Left ventricle myocardium superior (tissue), 1 donor: Measurements from ENCODE around the gene ISG15. TPM values are rescaled to one million over a fixed set of nuclear protein-coding genes. Genes with fewer than 3 reads are reported as not detected.

ENCODE experiments used
- ATAC-seq: fragments of 200-7000 bp; cut with Tn5 transposase; one replicate; pipeline ENCODE4 v1.9.1; 2020; ENCODE audit warnings: mild to moderate bottlenecking, moderate library complexity
- DNase-seq: peaks from one replicate; pipeline ENCODE4 v3.0.0-alpha.2; 2020
- intact Hi-C: fragments of 100-400 bp; cut with micrococcal nuclease; formaldehyde crosslinking; loops from one replicate; pipeline ENCODE4 v1.11.0; 2022
- long read RNA-seq: library from polyadenylated mRNA; unstranded; transcript quantifications from one replicate; pipeline ENCODE4 v2.0.0, GENCODE V29; 2021
- total RNA-seq: library from RNA; stranded (reverse); fragmentation: NEBNext Ultra II Directional; extraction: Animal tissue kit (Norgen Biotek cat#: 25700); gene quantifications from one replicate; pipeline ENCODE4 v1.2.1, GENCODE V29; 2021
- donor health status: DM: no; HTN: yes; CAD: no; lungs with severe emphysema.

Gene ISG15
- total RNA-seq: 16.4 TPM
- long read RNA-seq, transcript ISG15-201 (2 exons, 711 nt): major isoform, 17 of 19 reads
- long read RNA-seq, partial matches to known transcripts: 0 of 19 reads
- long read RNA-seq, other reads (novel, unspliced or antisense): 2 of 19 reads

DNA sequence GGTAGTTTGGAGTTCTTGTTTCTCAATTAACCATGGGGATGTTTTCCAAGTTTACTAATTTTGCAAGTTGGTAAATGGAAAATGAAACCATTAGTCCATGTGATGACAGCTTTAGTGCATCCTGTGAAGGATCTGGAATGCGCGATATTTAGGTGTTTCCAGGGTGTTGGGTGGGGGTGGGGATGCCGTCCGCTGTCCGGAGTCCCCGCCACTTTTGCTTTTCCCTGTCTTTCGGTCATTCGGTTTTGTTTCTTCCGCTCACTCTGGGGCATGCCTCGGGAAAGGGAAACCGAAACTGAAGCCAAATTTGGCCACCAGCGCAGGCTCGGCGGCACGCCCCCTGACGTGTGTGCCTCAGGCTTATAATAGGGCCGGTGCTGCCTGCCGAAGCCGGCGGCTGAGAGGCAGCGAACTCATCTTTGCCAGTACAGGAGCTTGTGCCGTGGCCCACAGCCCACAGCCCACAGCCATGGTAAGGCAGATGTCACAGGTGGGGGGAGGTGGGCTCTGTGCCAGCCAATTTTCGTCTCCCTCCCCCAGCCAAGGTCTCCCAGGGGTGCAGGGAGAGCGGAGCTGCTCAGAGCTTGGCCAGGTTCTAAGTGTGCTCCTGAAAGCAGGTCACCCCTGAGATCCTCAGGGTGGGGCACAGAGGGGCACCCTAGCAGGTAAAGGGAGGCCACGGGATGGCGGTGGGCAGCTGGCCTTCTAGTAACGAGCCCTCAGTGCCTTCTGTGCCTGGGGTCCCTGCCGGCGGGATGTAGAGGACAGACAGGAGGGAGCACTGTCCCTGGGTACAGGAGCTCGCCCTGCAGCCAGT lies at the start of gene ISG15:
TSS of gene ISG15 (plus strand) at position 393 of the 817 bp plus-strand sequence. CDS start at position 470, 77 bp downstream.
- intact Hi-C loops: no loop called here
- ATAC-seq: peak; percentile 92
- DNase-seq: peak; percentile 96

DNA sequence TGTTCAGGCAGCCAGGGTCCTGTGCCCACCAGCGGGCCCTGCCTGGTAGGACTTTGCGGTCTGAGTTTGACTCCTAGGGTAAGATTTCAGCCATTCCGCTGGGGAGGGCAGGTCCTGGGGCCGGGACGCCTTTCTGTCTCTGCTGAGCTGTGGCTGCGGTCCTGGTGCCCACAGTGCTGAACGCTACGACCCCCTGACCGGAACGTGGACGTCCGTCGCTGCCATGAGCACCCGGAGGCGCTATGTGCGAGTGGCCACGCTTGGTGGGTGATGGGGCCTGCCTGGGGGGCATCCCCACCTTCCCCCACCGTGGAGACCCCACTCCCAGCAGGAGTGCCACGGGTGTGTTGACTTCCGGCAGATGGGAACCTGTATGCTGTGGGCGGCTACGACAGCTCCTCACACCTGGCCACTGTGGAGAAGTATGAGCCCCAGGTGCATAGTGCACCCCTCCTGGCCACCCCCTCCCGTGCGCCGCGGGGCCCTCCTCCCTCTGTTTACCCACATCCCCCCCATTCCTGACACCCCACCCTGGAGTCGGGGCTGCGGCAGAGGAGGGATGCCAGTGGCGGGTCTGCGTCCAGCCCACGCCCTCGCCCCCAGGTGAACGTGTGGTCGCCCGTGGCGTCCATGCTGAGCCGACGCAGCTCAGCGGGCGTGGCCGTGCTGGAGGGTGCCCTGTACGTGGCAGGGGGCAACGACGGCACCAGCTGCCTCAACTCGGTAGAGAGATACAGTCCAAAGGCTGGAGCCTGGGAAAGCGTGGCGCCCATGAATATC lies 49.4 kb upstream of the ISG15 start:
- ATAC-seq (no peak), DNase-seq (no peak)
- intact Hi-C loops: no loop called here

DNA sequence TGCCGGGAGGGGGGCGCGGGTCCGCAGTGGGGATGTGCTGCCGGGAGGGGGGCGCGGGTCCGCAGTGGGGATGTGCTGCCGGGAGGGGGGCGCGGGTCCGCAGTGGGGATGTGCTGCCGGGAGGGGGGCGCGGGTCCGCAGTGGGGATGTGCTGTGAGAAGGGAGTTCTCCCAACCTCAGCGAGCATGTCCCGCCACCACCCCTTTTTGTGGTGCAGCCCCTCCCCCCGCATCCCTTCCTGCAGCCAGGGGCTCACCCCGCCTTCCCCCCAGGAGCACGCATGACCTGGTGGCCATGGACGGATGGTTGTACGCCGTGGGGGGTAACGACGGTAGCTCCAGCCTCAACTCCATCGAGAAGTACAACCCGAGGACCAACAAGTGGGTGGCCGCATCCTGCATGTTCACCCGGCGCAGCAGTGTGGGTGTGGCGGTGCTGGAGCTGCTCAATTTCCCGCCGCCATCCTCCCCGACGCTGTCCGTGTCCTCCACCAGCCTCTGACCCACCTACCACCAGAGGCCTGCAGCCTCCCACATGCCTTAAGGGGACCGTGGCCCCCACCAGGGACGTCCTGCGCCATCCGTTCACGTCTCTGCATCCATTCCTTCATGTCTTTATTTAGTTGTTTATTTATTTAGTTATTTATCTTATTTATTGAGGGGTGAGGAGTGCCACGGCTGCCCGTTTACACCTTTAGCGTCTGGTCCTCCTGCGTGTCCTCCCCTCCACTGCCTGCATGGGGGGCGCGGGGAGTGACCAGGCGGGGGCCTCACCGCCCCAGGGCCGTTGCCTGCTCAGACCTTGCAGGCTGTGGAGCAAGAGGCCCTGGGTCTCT lies 48.4 kb upstream of the ISG15 start:
- ATAC-seq: no peak
- DNase-seq: peak; percentile 31
- intact Hi-C loops: no loop called here

DNA sequence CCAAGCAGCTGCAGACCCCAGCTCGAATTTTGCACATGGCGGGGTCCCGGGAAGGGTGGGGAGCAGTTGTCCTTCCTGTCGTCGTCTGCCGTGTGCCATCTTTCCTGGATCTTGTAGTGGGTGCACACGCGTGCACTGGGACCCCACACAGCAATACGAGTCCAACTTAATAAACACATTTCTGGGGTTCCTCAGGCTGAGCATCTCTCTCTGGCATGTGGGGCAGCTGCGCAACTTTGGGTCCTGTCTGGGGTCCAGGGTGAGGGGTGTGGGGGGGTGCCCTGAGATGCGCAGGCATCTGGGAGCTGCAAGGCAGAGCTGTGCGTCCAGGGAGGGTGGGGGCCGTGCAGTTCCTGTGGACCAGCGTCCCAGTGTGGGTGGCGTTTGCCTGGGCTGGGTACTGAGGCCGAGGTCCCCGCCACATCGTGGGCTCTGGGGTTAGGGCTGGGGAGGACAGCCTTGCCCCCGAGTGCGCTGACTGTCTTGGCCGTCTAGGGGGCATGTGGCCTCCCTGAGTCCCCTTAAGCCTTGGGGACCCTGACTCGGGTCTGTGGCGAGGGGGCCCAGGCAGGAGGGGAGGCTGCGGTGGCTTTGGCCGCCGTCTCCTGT lies 47.7 kb upstream of the ISG15 start:
- peak; percentile 37 for DNase-seq
- no peak for ATAC-seq
- intact Hi-C loops: no loop called here

DNA sequence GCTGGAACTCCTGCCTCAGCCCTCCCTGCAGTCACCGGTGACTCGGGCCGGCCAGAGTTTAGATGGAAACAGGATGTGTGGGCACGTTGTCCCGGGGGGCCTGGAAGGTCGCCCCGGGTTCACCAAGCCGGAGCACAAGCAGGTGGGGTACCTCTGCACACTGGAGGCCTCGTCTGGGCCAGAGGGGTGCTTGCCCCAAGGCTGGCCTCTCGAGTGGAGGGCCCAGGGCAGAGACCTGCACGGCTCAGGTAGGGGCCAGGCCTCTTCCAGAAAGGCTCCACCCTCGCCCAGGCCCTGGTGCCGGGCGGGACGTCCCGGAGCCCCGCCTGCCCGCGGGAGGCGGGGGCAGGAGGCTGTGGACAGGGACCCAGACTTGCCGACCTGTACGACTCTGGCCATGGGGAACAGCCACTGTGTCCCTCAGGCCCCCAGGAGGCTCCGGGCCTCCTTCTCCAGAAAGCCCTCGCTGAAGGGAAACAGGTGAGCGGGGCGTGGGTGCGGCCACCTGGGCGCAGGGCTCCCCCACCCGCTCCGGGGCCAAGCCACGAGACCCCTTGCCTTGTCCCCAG lies 47.1 kb upstream of the ISG15 start, which contains the start of gene PLEKHN1:
TSS of gene PLEKHN1 (plus strand) at position 348 of the 569 bp plus-strand sequence. CDS start at position 398, 50 bp downstream.
- peak; percentile 32 for ATAC-seq
- DNase-seq: peak; percentile 30
- intact Hi-C loops: no loop called here

DNA sequence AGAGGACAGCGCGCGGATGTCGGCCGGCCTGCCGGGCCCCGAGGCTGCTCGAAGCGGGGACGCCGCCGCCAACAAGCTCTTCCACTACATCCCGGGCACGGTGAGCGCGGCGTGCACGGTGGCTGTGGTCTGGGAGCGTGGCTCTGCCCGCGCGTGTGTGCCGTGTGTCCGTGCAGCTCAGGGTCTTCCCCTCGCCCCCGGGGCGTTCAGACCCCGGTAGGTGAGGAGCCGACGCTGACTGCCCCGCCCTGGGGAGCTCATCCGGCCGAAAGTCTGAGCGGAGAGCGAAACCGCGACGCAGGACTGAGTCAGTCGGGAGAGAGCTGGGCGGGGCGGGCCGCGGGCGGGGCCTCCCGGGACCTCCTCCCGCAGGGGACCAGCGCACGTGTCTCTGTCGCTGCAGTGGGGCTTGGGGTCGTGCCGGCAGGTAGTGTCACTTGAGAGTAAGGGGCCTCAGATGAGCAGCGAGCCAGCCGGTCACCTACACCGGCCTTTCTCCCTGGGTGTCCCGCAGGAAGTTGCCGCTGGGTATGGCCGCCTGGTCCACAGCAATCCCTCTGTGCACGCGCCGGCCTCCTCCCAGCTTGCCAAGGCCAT lies 46.5 kb upstream of the ISG15 start:
- DNase-seq: peak; percentile 82

DNA sequence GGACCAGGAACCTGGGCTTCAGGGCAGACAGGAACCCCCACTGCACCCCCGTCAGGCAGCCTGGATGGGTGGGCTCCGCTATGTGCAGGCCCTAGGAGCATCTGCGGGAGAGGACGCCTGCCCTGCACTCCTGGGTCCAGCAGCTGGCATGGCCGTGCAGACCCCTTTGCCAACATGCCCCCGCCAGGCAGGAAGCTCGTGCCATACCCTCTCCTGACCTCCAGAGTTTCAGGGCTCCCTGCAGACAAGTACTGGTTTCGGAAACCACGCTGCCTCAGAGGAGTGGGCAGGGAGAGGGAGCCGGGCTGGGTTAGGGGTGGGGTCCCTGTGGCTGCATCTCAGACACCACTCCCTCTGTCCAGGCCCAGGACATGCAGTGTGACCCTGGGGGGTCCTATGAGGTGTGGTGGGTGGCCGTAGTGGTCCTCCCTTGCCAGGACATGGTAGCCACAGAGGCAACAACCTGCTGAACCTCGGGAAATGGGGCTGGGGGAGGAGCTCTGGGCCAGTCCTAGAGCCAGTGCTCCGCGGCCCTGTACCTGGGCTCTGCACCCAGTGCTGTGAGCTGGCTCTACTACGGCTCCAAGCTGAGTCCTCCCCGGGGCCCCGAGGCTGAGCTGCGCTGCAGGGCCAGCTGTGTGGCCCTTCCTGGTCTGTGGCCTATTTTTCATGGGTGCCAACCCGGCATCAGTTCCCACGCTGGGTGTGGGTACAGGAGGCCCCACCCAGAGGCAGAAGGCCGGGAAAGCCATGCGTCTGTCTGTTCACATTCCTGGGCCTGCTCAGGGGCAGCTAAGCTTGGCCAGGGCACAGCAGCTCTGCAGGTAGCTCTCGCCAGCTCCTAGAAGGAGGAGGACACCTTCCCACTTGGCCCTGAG lies 45.6 kb upstream of the ISG15 start:
- no peak for ATAC-seq
- DNase-seq: no peak
- intact Hi-C loops: no loop called here

More for the DNA sequence above, 46.5 kb upstream of the ISG15 start:
- intact Hi-C loops: no loop called here
- peak; percentile 69 for ATAC-seq

DNA sequence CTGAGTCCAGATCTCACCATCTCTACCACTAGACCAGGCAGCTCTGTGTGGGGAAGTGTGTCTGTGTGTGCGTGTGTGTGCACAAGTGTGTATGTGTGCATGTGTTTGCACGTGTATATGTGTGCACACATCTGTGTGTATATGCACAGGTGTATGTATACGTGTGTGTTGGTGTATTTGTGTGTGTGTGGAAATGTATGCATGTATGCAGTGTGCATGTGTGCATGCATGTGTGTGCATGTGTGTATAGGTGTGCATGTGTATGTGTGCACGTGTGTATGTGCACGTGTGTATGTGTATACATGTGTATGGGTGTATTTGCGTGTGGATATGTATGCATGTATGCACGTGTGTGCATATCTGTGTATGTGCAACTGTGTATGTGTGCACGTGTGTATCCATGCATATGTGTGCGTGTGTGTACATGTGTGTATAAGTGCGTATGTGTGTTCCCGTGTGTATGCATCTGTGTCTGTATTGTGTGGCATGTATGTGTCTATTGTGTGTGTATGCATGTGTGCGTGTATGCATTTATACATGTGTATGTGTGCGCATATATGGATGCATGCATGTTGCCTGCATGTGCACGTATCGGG lies 43.9 kb upstream of the ISG15 start:
- DNase-seq (no peak), ATAC-seq (no peak)
- intact Hi-C loops: no loop called here

DNA sequence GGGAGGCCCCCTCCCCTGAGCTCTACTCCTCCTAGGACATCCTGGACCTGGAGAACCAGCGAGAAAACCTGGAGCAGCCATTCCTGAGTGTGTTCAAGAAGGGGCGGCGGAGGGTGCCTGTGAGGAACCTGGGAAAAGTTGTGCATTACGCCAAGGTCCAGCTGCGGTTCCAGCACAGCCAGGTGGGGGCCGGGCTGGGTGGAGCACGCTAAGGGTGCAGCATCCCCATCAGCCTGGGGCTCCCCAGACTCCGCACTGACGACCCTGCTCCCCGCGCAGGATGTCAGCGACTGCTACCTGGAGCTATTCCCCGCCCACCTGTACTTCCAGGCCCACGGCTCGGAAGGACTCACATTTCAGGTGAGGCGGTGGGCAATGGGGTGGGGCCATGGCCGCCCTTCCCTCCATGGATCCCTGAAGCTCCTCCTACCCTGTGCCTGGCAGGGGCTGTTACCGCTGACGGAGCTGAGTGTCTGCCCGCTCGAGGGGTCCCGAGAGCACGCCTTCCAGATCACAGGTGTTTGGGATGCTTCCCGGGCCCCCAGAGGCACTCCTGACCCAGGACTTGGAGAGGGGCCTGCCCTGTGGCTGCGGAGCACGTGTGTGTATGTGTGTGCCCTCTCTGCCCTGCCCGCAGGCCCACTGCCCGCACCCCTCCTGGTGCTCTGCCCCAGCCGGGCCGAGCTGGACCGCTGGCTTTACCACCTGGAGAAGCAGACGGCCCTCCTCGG lies 42.9 kb upstream of the ISG15 start:
- intact Hi-C loops: no loop called here
- no peak for ATAC-seq
- DNase-seq: peak; percentile 31

DNA sequence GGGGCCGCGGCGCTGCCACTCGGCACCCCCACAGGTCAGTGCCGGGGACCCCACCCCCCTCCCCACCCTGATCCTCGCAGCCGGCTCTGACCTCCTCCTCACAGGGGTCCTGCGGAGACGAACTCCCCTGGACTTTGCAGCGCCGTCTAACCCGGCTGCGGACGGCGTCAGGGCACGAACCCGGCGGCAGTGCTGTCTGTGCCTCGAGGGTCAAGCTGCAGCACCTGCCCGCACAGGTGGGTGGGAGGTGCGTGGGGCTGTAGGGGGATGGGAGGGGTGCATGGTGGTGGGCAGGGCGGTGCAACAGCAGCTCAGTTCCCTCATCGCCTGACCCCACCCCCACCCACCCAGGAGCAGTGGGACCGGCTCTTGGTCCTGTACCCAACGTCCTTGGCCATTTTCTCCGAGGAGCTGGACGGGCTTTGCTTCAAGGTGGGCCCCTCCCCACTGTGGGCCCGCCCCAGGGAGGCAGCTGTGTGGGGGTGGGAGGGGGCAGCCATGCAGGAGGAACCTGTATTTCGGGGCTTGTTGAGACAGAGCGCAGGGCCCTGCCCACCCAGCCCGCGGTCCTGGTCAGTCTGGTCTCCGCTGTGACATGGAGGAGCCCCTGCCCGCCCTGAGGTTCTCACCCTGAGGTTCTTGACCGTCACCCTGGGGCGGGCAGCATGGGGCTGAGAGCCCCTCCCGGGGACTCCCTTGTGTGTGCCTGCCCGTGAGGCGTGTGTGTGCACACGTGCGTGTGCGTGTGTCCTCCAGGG lies 42.1 kb upstream of the ISG15 start:
- DNase-seq (no peak), ATAC-seq (no peak)
- intact Hi-C loops: no loop called here

DNA sequence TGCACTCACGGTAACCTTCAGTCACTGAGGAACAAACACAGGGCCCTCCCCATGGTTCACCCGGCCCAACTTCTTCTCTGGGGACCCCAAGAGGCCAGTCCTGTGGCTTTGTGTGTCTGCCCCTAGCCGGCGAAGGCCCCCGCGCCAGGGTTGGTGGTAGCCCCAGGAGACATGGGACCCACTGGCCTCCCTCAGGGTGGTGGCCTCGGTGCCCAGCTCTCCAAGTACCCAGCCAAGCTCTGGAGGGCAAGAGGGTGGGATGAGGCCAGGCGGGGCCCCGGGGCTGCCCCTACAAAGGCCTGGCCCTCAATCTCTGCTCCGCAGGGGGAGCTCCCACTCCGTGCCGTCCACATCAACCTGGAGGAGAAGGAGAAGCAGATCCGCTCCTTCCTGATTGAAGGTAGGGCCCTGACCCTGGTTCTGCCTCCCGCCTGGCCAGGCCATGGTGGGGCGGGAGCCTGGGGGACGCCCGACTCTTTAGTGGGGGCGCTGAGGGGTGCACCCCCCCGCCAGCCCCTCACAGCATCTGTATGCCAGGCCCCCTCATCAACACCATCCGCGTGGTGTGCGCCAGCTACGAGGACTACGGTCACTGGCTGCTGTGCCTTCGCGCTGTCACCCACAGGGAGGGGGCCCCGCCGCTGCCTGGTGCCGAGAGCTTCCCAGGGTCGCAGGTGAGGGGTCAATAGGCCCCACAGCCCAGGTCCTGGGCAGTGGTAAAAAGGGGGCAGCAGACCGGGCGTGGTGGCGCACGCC lies 41.4 kb upstream of the ISG15 start:
- intact Hi-C loops: no loop called here
- ATAC-seq (no peak), DNase-seq (peak; percentile 33)

DNA sequence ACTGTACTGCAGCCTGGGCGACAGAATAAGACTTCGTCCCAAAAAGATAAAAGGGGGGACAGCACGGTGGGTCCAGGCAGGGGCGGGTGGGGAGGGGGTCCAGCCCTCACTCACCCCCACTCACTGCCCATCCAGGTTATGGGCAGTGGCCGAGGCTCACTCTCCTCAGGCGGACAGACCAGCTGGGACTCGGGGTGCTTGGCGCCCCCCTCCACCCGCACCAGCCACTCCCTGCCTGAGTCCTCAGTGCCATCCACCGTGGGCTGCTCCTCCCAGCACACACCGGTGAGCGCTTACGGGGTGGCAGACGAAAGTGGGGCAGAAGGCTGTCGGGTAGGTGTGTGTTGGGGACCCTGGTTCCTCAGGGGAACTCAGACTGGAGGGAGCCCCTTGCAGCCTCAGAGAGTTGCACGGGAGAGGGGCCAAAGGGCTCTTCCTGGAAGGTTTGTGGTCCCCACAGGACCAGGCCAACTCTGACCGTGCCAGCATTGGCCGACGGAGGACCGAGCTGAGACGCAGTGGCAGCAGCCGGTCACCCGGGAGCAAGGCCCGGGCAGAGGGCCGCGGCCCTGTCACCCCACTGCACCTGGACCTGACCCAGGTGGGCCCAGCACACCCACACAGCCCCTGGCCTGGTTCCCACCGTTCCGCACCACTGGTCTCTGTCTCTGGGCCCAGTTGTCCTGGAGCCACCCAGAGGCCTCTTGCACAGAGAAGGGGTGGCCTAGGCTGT lies 40.4 kb upstream of the ISG15 start:
- DNase-seq (peak; percentile 59), ATAC-seq (peak; percentile 20)
- intact Hi-C loops: no loop called here

DNA sequence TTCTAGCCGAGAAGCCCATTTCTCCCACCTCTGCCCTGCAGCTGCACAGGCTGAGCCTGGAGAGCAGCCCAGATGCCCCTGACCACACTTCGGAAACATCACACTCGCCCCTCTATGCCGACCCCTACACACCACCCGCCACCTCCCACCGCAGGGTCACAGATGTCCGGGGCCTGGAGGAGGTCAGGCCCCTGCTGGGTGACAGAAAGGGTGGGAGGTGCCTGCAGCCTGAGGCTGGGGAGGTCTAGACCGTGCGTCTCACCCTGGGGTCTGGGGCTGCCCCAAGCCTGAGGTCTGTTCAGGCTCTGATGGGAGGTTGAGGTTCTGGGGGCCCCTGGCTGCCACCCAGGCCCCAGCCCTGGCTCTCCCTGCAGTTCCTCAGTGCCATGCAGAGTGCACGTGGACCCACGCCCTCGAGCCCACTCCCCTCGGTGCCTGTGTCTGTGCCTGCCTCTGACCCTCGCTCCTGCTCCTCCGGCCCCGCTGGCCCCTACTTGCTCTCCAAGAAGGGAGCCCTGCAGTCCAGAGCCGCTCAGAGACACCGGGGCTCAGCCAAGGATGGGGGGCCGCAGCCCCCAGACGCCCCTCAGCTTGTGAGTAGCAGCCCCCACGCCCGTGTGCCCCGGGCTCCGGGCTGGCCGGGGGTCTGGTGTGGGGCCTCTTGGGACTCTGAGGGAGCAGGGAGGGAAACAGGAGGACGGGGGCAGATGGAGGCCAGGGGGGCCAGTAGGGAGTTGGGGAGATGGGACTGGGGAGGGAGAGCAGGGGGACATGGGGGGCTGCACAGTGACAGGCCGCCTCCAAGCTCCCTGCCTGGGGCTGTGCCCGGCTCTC lies 39.6 kb upstream of the ISG15 start:
- intact Hi-C loops: no loop called here
- ATAC-seq (peak; percentile 15), DNase-seq (peak; percentile 54)
